ENCODE measurements around the gene OR56B1.
"Not testable (repeated sequence)": the region's sequence is repeated elsewhere in the genome, so short reads cannot be mapped to it uniquely, and the experiment has no call there.

OR56B1 gene, protein sequence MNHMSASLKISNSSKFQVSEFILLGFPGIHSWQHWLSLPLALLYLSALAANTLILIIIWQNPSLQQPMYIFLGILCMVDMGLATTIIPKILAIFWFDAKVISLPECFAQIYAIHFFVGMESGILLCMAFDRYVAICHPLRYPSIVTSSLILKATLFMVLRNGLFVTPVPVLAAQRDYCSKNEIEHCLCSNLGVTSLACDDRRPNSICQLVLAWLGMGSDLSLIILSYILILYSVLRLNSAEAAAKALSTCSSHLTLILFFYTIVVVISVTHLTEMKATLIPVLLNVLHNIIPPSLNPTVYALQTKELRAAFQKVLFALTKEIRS

DNA sequence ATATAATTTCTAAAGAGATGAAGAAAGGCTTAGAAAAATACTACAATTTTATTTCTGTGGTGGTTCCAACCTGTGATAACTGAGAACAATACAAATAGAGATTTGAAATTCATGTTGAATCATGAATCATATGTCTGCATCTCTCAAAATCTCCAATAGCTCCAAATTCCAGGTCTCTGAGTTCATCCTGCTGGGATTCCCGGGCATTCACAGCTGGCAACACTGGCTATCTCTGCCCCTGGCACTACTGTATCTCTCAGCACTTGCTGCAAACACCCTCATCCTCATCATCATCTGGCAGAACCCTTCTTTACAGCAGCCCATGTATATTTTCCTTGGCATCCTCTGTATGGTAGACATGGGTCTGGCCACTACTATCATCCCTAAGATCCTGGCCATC, at the start of gene OR56B1:
OR56B1 (plus strand) TSS at position 53 of the 400 bp plus-strand sequence; CDS start at position 122, 69 bp downstream.
- no peak for DNase-seq

GRCh38 chr11:5688482-5688881, 47.8 kb upstream of the OR56B1 start:
- no peak for DNase-seq

GRCh38 chr11:5689551-5689983, 46.7 kb upstream of the OR56B1 start, which contains the start of gene TRIM22:
TSS of gene TRIM22 (plus strand) at chr11:5689790. CDS start at chr11:5696233, 6,443 bp downstream.
- DNase-seq, result peak; percentile 85

- DNase-seq, result no peak
Measured at GRCh38 chr11:5690216-5690615, 46.0 kb upstream of the OR56B1 start.

DNA sequence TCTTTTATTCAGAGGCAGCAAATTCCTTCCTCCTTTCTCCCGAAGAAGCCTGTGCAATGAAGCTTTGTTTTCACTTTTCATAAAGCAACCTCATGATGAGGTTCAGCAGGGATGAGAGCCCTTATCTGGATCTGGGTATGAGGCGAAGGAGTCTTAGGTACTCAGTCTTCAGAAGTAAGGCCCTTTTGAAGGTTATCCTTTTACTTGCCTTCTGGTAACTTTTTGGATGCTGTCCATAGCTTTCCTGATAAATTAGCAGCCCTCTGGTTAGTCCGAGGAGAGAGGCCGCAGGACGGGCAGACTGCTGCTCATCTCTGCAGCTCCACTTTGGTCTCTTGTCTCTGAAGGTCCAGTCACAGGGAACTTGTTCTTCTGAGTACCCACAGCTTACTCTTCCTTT, 45.5 kb upstream of the OR56B1 start:
- DNase-seq, result no peak

DNA sequence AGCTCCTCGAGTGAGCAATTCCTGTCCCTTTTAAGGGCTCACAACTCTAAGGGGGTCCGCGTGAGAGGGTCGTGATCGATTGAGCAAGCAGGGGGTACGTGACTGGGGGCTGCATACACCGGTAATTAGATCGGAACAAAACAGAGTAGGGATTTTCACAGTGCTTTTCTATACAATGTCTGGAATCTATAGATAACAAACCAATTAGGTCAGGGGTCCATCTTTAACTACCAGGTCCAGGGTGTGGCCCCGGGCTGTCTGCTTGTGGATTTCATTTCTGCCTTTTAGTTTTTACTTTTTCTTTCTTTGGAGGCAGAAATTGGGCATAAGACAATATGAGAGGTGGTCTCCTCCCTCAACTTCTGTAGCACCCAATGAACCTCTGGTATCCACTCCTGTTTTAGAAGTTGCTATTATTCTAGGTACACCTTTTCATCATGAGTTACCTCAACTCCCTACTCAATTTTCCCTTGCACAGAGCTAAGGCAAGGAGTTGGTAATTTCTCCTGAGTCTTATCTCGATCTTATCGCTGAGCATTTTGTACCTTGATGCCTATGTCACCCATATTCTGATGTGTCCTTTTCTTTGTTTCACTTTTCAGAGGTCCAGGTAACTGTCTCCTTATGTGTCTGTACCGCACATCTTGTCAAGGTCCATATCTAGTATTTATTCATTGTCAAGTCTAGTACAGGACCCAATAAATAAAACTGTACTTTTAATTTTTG, 44.8 kb upstream of the OR56B1 start:
- DNase-seq, result not testable (repeated sequence)

GRCh38 chr11:5691964-5692361, 44.3 kb upstream of the OR56B1 start:
- DNase-seq, result no peak

- no peak for DNase-seq
Measured at GRCh38 chr11:5694642-5695041, 41.6 kb upstream of the OR56B1 start.

- no peak for DNase-seq
Measured at GRCh38 chr11:5695580-5695979, 40.7 kb upstream of the OR56B1 start.

DNA sequence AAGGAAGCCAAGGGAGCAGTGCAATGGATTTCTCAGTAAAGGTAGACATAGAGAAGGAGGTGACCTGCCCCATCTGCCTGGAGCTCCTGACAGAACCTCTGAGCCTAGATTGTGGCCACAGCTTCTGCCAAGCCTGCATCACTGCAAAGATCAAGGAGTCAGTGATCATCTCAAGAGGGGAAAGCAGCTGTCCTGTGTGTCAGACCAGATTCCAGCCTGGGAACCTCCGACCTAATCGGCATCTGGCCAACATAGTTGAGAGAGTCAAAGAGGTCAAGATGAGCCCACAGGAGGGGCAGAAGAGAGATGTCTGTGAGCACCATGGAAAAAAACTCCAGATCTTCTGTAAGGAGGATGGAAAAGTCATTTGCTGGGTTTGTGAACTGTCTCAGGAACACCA, 40.0 kb upstream of the OR56B1 start:
- no peak for DNase-seq

DNA sequence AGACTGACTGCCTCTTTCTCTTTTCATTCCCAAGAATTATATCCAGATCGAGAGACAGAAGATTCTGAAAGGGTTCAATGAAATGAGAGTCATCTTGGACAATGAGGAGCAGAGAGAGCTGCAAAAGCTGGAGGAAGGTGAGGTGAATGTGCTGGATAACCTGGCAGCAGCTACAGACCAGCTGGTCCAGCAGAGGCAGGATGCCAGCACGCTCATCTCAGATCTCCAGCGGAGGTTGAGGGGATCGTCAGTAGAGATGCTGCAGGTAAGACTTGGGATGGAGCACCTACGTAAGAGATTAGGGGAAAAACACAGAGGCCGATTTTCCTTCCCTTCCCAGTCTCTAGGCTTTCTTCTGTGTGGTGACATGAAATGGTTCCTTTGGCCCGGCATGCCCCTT, 38.0 kb upstream of the OR56B1 start:
- no peak for DNase-seq

GRCh38 chr11:5700421-5701054, 35.7 kb upstream of the OR56B1 start:
- DNase-seq, result no peak

DNA sequence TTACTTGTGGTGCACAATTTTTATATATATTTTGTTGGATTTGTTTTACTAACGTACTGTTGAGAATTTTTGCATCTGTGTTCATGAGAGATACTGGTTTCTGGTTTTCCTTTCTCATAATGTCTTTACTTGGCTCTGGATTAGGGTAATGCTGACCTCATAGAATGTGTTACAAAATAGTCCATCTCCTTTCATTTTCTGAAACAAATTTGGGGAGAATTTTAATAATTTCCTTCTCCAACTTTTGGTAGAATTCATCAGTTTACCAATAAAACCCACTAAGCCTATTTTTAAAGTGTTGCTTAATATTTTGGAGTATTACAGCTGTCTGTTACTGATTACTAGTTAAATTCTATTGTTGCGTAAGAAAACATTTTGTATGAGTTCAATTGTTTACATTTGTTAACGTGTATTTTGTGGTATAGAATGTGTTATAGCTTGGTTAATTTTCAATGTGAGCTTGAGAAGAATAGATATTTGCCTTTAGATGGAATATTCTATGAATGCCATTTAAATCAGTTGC, 35.1 kb upstream of the OR56B1 start:
- DNase-seq, result no peak

DNA sequence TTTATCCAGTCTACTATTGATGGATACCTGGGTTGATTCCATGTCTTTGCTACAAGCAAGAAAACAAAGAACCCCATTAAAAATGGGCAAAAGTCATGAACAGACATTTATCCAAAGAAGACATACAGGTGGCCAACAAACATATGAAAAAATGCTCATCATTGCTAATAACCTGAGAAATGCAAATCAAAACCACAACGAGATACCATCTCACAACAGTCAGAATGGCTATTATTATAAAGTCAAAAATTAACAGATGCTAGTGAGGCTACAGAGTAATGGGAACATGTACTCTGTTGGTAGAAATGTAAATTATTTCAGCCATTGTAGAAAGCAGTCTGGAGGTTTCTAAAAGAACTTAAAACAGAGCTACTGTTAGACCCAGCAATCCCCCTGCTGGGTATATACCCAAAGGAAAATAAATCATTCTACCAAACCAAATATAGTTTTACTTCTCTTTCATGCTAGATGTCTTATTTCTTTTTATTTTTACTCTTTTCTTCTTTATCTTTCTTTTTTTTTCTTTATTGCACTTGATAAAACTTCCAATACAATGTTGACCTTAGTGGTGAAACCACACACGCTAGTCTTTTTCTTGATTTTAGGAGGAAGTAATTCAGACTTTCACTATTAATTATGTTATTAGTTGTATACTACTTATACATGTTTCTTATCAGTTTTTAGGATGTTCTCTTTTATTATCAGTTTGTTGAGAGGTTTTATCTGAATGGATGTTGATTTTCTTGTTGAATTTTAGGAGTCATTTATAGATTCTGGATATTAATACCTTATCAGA, 32.3 kb upstream of the OR56B1 start:
- no peak for DNase-seq

DNA sequence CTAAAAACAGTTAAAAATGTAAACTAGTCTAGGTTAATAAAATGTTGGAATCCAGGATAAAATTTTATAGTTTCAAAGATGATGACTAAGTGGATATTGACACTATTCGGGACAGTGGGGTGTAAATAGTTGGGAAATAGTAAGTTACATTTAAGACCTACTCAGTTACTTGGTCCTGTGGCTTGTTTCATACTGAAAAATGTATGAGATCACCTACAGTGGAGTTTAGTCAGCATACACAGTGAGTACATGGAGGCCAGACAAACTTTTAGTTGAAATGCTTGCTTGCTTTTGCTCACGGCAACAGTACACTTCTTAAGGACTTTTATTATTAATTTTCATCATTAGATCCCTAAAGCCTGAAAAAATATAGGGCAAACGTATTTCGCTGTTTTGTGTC, 30.6 kb upstream of the OR56B1 start:
- no peak for DNase-seq

DNA sequence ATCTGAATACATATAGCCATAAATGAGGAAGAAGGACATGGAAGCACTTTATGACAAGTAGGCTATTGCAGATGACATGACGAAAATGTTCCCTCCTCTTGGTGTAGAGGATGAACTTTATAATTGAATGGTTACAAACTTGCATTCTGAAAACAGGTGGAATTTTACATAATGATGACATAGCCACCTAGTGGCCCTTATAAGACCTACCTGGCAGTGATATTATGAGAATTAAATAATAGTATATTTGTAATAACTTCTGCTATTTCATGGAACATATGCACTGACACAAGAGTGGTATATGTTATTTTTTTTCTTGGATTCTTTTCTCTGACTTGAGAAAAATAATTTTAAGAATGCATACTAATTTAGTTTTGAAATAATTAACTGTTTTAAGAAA, 23.7 kb upstream of the OR56B1 start:
- no peak for DNase-seq

DNA sequence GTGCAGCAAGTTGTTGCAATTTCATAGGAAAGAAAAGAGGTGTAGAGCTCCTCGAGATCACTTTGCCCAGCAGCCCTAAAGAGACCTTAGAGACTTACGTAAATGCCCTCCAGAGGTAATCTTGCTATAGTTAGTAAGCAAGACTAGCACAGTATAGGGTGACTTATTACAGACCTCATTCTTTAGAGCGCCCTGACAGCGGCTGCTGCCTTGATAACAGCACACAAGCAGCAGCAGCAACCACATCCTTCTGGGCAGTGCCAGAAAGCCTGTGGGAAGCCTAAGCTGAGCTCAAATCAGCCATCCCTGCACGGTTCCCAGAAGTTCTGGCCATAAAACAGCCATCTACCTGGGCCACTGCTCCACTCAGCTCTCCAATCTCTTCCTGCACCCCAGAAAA, 22.6 kb upstream of the OR56B1 start:
- no peak for DNase-seq

DNA sequence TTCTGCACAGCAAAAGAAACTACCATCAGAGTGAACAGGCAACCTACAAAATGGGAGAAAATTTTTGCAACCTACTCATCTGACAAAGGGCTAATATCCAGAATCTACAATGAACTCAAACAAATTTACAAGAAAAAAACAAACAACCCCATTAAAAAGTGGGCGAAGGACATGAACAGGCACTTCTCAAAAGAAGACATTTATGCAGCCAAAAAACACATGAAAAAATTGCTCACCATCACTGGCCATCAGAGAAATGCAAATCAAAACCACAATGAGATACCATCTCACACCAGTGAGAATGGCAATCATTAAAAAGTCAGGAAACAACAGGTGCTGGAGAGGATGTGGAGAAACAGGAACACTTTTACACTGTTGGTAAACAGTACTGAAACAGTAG, 19.7 kb upstream of the OR56B1 start:
- not testable (repeated sequence) for DNase-seq

DNA sequence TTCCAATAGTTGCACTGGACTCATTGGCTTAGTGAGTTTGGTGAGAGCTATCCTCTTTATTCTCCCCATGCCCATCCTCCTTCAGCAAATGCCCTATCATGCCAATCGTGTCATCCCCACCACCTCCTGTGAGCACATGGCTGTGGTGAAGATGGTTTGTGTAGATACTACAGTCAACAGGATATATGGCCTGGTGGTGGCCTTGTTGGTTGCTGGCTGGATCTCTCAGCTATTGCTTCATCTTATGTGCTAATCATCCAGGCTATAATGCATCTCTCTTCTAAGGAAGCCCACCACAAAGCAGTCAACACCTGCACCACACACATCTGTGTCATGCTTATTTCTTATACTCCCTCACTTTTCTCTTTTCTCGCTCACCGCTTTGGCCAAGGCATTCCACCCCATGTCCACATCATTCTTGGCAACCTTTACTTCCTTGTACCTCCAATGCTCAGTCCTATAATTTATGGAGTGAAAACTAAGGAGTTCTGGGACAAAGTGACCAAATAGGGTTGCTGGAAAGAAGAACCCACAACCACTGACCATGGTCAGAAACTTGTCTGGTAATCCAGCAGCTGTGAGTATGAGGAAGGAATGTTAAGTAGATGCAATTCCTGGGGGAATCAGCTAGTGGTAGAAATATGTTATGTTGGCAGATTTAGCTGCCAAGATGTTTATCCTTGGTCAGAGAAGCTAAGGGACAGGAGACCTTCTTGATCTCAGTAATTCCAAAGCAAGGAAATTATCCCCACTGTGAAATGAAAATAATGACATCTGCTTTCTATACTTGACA, 16.3 kb upstream of the OR56B1 start:
- no peak for DNase-seq

DNA sequence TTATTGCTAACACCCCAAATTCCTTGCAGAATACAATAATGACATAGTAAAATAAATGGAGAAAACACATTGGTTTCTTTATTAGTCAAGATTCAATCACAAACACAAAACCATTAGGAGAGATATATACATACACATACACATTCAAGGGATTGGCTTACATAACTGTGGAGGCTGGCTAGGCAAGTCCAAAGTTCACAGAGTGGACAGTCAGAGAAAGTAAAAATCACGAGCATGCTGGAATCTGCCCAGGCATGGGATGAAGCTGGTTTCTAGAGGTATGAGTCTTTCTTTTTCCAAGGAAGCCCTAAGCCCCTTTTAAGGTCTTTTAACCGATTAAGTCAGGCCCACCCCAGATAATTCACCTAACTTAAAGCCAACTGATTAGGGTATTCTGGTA, 13.6 kb upstream of the OR56B1 start:
- DNase-seq, result no peak

GRCh38 chr11:5726351-5726750, 9.9 kb upstream of the OR56B1 start:
- DNase-seq, result no peak

GRCh38 chr11:5727691-5728090, 8.6 kb upstream of the OR56B1 start:
- DNase-seq, result no peak
